Prostate gland (tissue), 2 donors: Measurements from ENCODE around the gene MAP4K3. TPM values are rescaled to one million over a fixed set of nuclear protein-coding genes. Genes with fewer than 3 reads are reported as not detected.

Experiments used
- DNase-seq: peaks from one replicate; pipeline ENCODE4 v3.0.0-alpha.2; 2019; ENCODE audit warnings: low spot score
- H3K27ac ChIP-seq, 2 donors: fragments of 200-600 bp; sonication (generic); 2 replicates each; pipeline ENCODE4 v1.5.1; 2017 to 2019
- H3K27me3 ChIP-seq: fragments of 200-600 bp; sonication (generic); replicated peaks from 2 replicates; pipeline ENCODE4 v1.5.1; 2019; ENCODE audit not compliant: insufficient read depth
- H3K36me3 ChIP-seq, 2 donors: fragments of 200-600 bp; sonication (generic); 1 replicate in 1 of 2; 2 replicates in 1 of 2; pipeline versions ENCODE4 v1.5.1 to v1.8.1; 2017 to 2019
- H3K4me1 ChIP-seq: fragments of 200-600 bp; sonication (generic); replicated peaks from 2 replicates; pipeline ENCODE4 v1.5.1; 2019
- H3K4me3 ChIP-seq, 2 donors: fragments of 200-600 bp; sonication (generic); 2 replicates each; pipeline ENCODE4 v1.5.1; 2017 to 2019
- H3K9me3 ChIP-seq: fragments of 200-600 bp; sonication (generic); 2 replicates; pipeline ENCODE4 v1.5.1; 2017
- POLR2A ChIP-seq: fragments of 450-650 bp; IDR thresholded peaks from one replicate; pipeline ENCODE4 v1.6.1; 2016; ENCODE audit warnings: antibody characterized with exemption, mild to moderate bottlenecking
- POLR2AphosphoS5 ChIP-seq: sonication (generic); formaldehyde crosslinking; IDR thresholded peaks from one replicate; pipeline ENCODE4 v1.6.1; 2017; ENCODE audit warnings: antibody characterized with exemption
- WGBS: methylation state at CpG from one replicate; pipeline ENCODE4 v1.1.5; 2018; 5-methylcytosine and 5-hydroxymethylcytosine counted together
- intact Hi-C: fragments of 100-400 bp; cut with DNase I; formaldehyde crosslinking; loops from one replicate; pipeline ENCODE4 v1.14.2; 2022
- total RNA-seq, 2 donors: library from RNA; depleted of rRNA; stranded (reverse); fragments of >200 nt; gene quantifications; one replicate each; pipeline ENCODE4 v1.1.0, GENCODE V29; 2016
- TF ChIP-seq, protein P1 (sequence below), 4 experiments: fragments of 200-600 bp in 2 of 4; fragments of 450-650 bp in 2 of 4; sonication (generic) in 2 of 4; IDR thresholded peaks; 1 replicate in 3 of 4; 2 replicates in 1 of 4; pipeline ENCODE4 v1.5.1; 2016 to 2019; ENCODE audit warnings: antibody characterized with exemption in 4 of 4, mild to moderate bottlenecking in 2 of 4, moderate library complexity in 2 of 4

MAP4K3 gene
- total RNA-seq, 2 donors from 2014 or later, result 34.3 to 41.8 TPM

GRCh38 chr2:39407516-39408296 is 29.4 kb downstream of the MAP4K3 start:
- TF ChIP-seq POLR2AphosphoS5 (no peak), POLR2A (no peak)
- TF ChIP-seq, protein P1, sequence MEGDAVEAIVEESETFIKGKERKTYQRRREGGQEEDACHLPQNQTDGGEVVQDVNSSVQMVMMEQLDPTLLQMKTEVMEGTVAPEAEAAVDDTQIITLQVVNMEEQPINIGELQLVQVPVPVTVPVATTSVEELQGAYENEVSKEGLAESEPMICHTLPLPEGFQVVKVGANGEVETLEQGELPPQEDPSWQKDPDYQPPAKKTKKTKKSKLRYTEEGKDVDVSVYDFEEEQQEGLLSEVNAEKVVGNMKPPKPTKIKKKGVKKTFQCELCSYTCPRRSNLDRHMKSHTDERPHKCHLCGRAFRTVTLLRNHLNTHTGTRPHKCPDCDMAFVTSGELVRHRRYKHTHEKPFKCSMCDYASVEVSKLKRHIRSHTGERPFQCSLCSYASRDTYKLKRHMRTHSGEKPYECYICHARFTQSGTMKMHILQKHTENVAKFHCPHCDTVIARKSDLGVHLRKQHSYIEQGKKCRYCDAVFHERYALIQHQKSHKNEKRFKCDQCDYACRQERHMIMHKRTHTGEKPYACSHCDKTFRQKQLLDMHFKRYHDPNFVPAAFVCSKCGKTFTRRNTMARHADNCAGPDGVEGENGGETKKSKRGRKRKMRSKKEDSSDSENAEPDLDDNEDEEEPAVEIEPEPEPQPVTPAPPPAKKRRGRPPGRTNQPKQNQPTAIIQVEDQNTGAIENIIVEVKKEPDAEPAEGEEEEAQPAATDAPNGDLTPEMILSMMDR (IDR thresholded peaks at IDR 0.05), result no peak
- Histone ChIP-seq H3K4me3 (no peak overlapping the region), H3K4me1 (no peaks in the 10 kb centered on the region), H3K27ac (no peak overlapping the region), H3K36me3 (no peaks in the 10 kb centered on the region), H3K9me3 (no peaks in the 10 kb centered on the region), H3K27me3 (no peaks in the 10 kb centered on the region)
- DNase-seq, result no peak
- 98% methylated on average over 3 of the region's 3 CpGs for WGBS
- intact Hi-C loops, result no loop called here

DNA sequence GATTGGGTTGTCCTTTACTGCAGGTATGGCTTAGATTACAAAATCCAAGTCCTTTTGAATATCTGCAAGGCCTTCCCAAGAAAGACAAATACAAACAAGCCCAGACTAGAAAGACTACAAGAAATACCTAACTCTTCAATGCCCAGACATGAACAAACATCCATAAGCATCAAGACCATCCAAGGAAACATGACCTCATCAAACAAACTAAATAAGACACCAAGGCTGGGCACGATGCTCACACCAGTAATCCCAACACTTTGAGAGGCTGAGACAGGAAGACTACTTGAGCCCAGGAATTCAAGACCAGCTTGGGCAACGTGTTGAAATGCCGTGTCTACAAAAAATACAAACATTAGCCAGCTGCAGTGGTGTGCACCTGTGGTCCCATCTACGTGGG is 31.7 kb downstream of the MAP4K3 start:
- no peaks in the 10 kb centered on the region for H3K27me3 ChIP-seq
- H3K4me3 ChIP-seq, result no peak overlapping the region
- H3K27ac ChIP-seq, result no peak overlapping the region
- 48% methylated on average over 4 of the region's 4 CpGs for WGBS
- DNase-seq, result no peak
- TF ChIP-seq POLR2AphosphoS5, result no peak
- no peaks in the 10 kb centered on the region for H3K36me3 ChIP-seq
- H3K9me3 ChIP-seq, result no peaks in the 10 kb centered on the region
- H3K4me1 ChIP-seq, result no peaks in the 10 kb centered on the region
- intact Hi-C loops, result no loop called here

DNA sequence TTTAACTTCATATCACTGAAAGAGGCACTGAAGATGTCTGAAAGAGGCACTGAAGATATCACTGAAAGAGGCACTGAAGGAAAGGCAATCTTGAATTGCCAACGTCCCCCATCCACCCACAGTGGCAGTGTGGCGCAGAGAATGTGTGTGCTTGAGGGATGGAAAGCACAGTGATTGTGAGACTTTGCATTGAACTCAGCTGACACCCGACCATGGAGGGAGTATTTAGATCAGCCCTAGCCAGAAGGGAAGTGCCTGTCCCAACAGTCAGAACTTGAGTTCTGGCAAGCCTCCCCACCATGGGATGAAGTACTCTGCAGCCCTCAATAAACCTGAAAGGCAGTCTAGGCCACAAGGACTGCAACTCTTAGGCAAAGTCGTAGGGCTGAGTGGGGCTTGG is 33.8 kb downstream of the MAP4K3 start:
- Histone ChIP-seq H3K27me3 (no peaks in the 10 kb centered on the region), H3K4me3 (no peak overlapping the region), H3K36me3 (no peaks in the 10 kb centered on the region), H3K4me1 (peaks cover 3% of the 10 kb centered on the region), H3K9me3 (no peaks in the 10 kb centered on the region), H3K27ac (no peak overlapping the region)
- TF ChIP-seq POLR2AphosphoS5 (no peak), POLR2A (no peak)
- TF ChIP-seq, protein P1 (IDR thresholded peaks at IDR 0.05), result no peak
- intact Hi-C loops, result no loop called here
- DNase-seq, result no peak
- WGBS, result 65% methylated on average over 4 of the region's 4 CpGs

DNA sequence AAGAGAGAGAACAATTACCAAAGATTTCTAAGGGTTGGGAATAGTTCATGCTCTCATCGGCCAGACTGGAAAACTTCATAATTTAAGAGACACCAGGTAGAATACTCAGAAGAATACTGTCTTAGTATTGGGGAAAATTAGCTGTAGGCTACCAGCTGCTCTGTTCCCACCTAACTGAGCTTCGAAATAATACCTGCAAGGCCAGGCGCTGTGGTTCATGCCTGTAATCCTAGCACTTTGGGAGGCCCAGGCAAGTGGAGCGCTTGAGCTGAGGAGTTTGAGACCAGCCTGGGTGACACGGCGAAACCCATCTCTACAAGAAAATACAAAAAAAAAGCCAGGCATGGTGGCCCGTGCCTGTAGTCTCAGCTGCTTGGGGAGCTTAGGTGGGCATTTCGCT is 35.8 kb downstream of the MAP4K3 start:
- TF ChIP-seq, protein P1 (IDR thresholded peaks at IDR 0.05), result no peak
- TF ChIP-seq POLR2A, result no peak

GRCh38 chr2:39399570-39399969 is 37.5 kb downstream of the MAP4K3 start:
- no peaks in the 10 kb centered on the region for H3K27me3 ChIP-seq
- H3K4me1 ChIP-seq, result peaks cover 3% of the 10 kb centered on the region
- TF ChIP-seq POLR2A (no peak), POLR2AphosphoS5 (no peak)
- TF ChIP-seq, protein P1 (IDR thresholded peaks at IDR 0.05), result no peak
- H3K9me3 ChIP-seq, result no peaks in the 10 kb centered on the region
- H3K27ac ChIP-seq, result no peak overlapping the region
- no peaks in the 10 kb centered on the region for H3K36me3 ChIP-seq
- no peak overlapping the region for H3K4me3 ChIP-seq
- DNase-seq, result no peak
- intact Hi-C loops, result no loop called here
- 22% methylated on average over 1 of the region's 1 CpG for WGBS

More for the DNA sequence above, 35.8 kb downstream of the MAP4K3 start:
- intact Hi-C loops, result no loop called here
- Histone ChIP-seq H3K9me3 (no peaks in the 10 kb centered on the region), H3K27ac (no peak overlapping the region), H3K4me1 (peaks cover 3% of the 10 kb centered on the region), H3K36me3 (no peaks in the 10 kb centered on the region), H3K4me3 (no peak overlapping the region), H3K27me3 (no peaks in the 10 kb centered on the region)
- 96% methylated on average over 8 of the region's 8 CpGs for WGBS
- DNase-seq, result no peak
